GM06990 (cell line): ENCODE results near the gene ITPA.

Experiments
- DNase-seq: peaks from one replicate; pipeline ENCODE4 v3.0.0-alpha.2; 2011; ENCODE audit not compliant: insufficient read length; ENCODE audit errors: extremely low read depth
- H3K27me3 ChIP-seq: replicated peaks from 2 replicates; pipeline ENCODE4 v1.6.0; 2011; ENCODE audit warnings: low read length; ENCODE audit not compliant: control insufficient read depth, insufficient read depth
- H3K36me3 ChIP-seq: 2 replicates; pipeline ENCODE4 v1.5.1; 2011; ENCODE audit warnings: low read length; ENCODE audit not compliant: control insufficient read depth, insufficient read depth
- H3K4me3 ChIP-seq: replicated peaks from 2 replicates; pipeline ENCODE4 v1.5.1; 2011; ENCODE audit warnings: low read depth, mild to moderate bottlenecking, control low read depth, low read length
- TF ChIP-seq, protein P1 (sequence below): IDR thresholded peaks from 2 replicates; pipeline ENCODE4 v1.5.1; 2011; ENCODE audit warnings: low read length, control low read depth, mild to moderate bottlenecking, inconsistent platforms; ENCODE audit not compliant: insufficient read depth, poor library complexity, severe bottlenecking

The ITPA gene

DNA sequence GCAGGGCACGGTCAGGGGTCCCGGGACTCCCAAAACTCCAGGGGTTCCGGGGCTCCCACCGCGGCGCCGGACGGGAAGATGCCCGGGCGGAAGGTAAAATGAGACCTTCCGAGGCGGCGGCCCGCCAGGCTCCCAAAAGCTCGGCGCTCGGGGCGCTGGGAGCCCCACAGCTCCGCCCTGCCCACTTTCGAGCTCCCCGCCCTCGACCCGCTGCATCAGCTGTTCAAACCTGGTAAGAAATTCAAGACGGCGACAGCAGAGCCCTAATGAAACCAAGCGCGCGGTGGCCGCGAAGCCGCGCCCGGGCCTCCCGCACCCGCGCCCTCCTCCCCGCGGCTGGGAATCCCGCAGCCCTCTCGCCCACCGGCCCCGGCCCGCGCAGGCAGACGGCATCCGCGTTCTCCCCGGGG is 29.3 kb downstream of the ITPA start:
- Histone ChIP-seq H3K4me3 (peak overlapping the region; percentile 61), H3K36me3 (no peaks in the 10 kb centered on the region), H3K27me3 (peaks cover 4% of the 10 kb centered on the region; the same call in 1 of the 2 replicates)
- TF ChIP-seq, protein P1, sequence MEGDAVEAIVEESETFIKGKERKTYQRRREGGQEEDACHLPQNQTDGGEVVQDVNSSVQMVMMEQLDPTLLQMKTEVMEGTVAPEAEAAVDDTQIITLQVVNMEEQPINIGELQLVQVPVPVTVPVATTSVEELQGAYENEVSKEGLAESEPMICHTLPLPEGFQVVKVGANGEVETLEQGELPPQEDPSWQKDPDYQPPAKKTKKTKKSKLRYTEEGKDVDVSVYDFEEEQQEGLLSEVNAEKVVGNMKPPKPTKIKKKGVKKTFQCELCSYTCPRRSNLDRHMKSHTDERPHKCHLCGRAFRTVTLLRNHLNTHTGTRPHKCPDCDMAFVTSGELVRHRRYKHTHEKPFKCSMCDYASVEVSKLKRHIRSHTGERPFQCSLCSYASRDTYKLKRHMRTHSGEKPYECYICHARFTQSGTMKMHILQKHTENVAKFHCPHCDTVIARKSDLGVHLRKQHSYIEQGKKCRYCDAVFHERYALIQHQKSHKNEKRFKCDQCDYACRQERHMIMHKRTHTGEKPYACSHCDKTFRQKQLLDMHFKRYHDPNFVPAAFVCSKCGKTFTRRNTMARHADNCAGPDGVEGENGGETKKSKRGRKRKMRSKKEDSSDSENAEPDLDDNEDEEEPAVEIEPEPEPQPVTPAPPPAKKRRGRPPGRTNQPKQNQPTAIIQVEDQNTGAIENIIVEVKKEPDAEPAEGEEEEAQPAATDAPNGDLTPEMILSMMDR, result no peak
- DNase-seq, result no peak

DNA sequence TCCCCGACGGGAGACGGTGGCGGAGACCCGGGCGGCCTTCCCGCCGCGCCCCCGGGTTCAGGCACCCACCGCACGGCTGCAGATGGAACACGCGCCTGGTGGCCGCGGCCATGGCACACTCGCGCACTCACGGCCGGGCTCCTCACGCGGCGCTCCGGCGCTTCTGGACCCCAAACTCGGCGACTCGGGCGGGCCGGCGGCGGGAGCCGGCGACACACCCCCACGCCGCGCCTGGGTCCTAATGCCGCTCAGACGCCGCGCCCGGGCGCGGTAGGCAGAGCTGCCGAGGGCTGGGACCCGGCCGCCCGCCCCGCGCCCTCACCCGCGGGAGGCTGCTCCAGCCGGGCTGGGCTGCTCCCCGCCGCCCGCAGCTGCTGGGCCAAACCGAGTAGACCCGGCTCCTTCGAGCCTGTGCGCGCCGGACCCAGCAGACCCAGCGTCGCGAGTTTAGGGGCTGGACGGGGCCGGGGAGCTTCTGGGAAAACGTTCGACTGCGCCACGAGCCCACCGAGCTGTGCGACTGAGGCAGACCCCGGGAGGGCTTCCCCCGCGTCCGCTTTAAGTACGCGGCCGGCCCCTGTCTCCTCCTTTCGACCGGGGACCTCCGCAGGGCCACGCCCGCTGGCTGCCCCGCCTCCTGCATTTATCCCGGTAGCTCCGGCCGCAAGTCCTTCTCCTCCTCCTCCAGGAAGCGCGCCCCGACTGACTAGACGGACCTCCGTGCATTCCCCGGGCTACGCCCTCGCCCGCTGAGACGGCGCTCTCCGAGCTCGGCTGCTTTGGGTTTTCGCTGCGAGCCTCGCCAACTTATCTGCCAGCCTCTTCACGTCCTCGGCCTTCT is 29.9 kb downstream of the ITPA start, which contains the start of gene SLC4A11:
Gene SLC4A11, minus strand, starts transcription at position 165 of the 841 bp plus-strand sequence. Its CDS starts 53 bp downstream, at position 112.
- no peak for DNase-seq
- TF ChIP-seq, protein P1, result no peak
- Histone ChIP-seq H3K4me3 (peak within 1 kb of the TSS; percentile 61), H3K36me3 (no peaks in the 10 kb centered on the region), H3K27me3 (peaks cover 4% of the 10 kb centered on the region; the same call in 1 of the 2 replicates)

DNA sequence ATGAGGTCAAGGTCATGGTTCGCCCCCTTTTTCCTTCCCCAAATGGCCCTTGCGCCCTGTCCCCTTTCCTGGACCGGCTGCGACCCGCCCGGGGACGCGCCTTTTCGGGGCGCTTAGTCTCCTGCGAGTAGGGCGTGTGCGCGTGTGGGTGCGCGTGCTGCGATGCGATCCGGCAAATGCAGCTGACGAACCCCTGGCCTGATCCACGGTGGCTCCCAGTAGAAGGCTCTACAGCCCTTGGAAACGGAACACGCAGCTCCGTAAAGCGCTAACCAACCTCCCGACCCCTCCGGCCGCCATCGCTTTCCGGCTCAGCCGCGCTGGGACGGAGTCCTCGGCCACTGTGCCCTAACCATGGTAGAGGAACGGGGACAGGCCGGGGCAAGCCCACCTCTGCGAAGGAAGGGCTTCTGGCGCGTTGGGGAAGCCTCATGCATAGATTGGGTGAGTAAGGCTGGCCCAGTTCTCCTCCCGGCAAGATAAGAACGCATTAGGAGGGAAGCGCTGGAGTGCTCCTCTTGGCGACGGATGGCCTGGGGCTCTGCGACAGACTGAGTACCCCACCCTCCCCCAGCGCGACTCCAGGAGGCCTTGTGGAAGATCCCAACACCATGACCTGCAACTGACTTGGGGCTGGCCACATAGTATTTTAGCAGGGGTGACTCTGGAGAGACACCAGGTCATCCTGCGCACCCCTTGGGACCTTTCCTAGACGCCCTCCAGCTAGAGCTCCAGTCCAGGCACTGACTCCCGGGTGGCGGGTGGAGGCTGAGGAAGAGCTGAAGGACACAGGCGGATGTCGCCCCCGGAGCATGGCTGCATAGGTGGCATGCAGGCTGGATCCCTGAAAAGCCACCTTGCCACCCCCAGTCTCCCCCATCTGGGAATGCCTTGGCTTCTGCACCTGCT is 30.8 kb downstream of the ITPA start:
- DNase-seq, result no peak
- TF ChIP-seq, protein P1, result no peak
- Histone ChIP-seq H3K4me3 (peak overlapping the region; percentile 61), H3K36me3 (no peaks in the 10 kb centered on the region), H3K27me3 (peaks cover 4% of the 10 kb centered on the region; the same call in 1 of the 2 replicates)

DNA sequence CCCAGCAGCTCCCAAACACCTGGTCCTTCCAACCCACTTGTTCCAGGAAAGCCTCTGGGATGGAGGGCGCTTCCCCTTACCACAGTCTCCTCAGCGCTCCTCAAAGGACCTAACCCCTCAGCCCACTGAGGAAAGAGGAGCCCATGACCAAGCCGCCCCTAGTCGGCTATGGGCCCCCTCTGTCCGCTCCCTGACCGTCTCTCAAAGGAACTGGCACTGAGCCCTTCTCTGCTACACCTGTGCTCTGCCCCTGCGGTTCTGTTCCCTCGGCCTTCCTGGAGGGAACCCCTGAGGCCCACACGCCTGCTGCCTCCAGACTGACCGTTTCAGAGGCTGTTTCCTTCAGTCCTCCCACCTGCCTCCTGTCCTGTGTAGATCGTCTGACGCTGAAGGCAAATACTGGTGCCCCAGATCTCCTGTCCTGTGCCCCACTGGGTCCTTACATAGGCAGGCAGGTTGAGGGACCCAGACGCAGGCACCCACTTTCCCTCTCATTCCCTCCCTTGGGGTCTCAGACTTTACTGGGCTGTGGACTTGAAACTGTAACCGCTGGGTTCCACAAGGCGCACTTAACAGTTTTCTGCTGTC is 31.6 kb downstream of the ITPA start:
- TF ChIP-seq, protein P1, result no peak
- H3K36me3 ChIP-seq, result no peaks in the 10 kb centered on the region
- H3K4me3 ChIP-seq, result no peak overlapping the region
- peaks cover 4% of the 10 kb centered on the region; the same call in 1 of the 2 replicates for H3K27me3 ChIP-seq
- DNase-seq, result no peak

DNA sequence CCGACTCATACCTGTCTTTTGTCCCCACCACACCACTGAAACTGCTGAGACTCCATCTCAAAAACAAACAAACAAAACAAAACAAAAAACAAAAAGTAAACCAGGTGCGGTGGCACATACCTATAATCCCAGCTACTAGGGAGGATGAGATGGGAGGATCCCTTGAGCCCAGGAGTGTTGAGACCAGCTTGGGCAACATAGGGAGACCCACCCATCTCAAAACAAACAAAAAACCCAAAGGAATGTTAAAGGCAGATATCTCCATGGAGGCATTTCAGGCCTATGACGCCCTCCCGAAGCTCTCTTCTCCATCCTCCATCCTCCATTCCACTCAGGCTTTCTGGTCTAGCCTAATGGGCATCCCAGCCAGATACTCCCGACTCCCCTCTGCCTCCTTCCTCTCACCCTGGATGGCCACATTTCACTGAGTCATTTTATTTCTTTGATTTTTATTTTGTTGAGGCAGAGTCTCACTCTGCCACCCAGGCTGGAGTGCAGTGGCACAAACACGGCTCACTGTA is 32.9 kb downstream of the ITPA start:
- Histone ChIP-seq H3K4me3 (no peak overlapping the region), H3K27me3 (peaks cover 4% of the 10 kb centered on the region; the same call in 1 of the 2 replicates), H3K36me3 (no peaks in the 10 kb centered on the region)
- TF ChIP-seq, protein P1, result no peak
- no peak for DNase-seq
